WTC11 (cell line): ENCODE data around the gene SBF1. TPM values are rescaled to one million over a fixed set of nuclear protein-coding genes. Genes with fewer than 3 reads are reported as not detected.

Source experiments
- ATAC-seq: fragments of 200-7000 bp; cut with Tn5 transposase; 2 replicates; pipeline ENCODE4 v1.10.0; 2021; ENCODE audit warnings: mild to moderate bottlenecking, moderate library complexity
- CTCF ChIA-PET: fragments of 300-600 bp; sonication (Branson Sonifier 250); formaldehyde crosslinking; loops from one replicate; lab custom pipeline; 2021; ENCODE audit warnings: antibody characterized with exemption; lab: Charles Lee
- POLR2A ChIA-PET: fragments of 350-600 bp; sonication (Branson Sonifier 250); formaldehyde crosslinking; loops from one replicate; lab custom pipeline; 2021; ENCODE audit warnings: antibody characterized with exemption; lab: Charles Lee
- DNase-seq: peaks from one replicate; pipeline ENCODE4 v3.0.0; 2021; ENCODE audit warnings: low spot score
- H3K27ac Mint-ChIP-seq: 2 replicates; pipeline ENCODE4 v1.8.0; 2021; ENCODE audit warnings: mixed read lengths
- H3K27me3 Mint-ChIP-seq: 2 replicates; pipeline ENCODE4 v1.8.0; 2021; ENCODE audit warnings: low read depth, mild to moderate bottlenecking, moderate library complexity, mixed read lengths
- H3K36me3 Mint-ChIP-seq: 2 replicates; pipeline ENCODE4 v1.8.0; 2021; ENCODE audit warnings: mixed read lengths
- H3K4me1 Mint-ChIP-seq: 2 replicates; pipeline ENCODE4 v1.8.0; 2022; ENCODE audit warnings: mixed read lengths
- H3K4me3 Mint-ChIP-seq: 2 replicates; pipeline ENCODE4 v1.8.0; 2021; ENCODE audit warnings: mild to moderate bottlenecking, moderate library complexity, mixed read lengths
- H3K9me3 Mint-ChIP-seq: 2 replicates; pipeline ENCODE4 v1.8.0; 2021; ENCODE audit warnings: mixed read lengths
- ELF4 ChIP-seq: sonication (generic); formaldehyde crosslinking; IDR thresholded peaks from 2 replicates; pipeline ENCODE4 v1.8.1; 2022; ENCODE audit warnings: low read depth, mild to moderate bottlenecking, moderate library complexity, missing genetic modification reagents
- GABPB1 ChIP-seq: sonication (generic); formaldehyde crosslinking; IDR thresholded peaks from 2 replicates; pipeline ENCODE4 v1.8.1; 2023; ENCODE audit warnings: mild to moderate bottlenecking, missing genetic modification reagents
- GRHL2 ChIP-seq: fragments of 250-450 bp; sonication (Bioruptor Pico); IDR thresholded peaks from 2 replicates; pipeline ENCODE4 v1.8.0; 2022; ENCODE audit warnings: mild to moderate bottlenecking, moderate library complexity; ENCODE audit not compliant: insufficient replicate concordance, severe bottlenecking
- NFATC4 ChIP-seq: fragments of 250-450 bp; sonication (Bioruptor Pico); IDR thresholded peaks from 2 replicates; pipeline ENCODE4 v1.9.0; 2021; ENCODE audit warnings: mild to moderate bottlenecking
- NR2C2 ChIP-seq: sonication (generic); formaldehyde crosslinking; IDR thresholded peaks from 2 replicates; pipeline ENCODE4 v1.8.0; 2022; ENCODE audit warnings: mild to moderate bottlenecking, missing genetic modification reagents
- RORB ChIP-seq: fragments of 250-450 bp; sonication (Bioruptor Pico); IDR thresholded peaks from 2 replicates; pipeline ENCODE4 v1.9.0; 2021; ENCODE audit warnings: mild to moderate bottlenecking
- SMAD4 ChIP-seq: sonication (generic); formaldehyde crosslinking; IDR thresholded peaks from 2 replicates; pipeline ENCODE4 v1.8.0; 2022; ENCODE audit warnings: mild to moderate bottlenecking, missing genetic modification reagents
- SP1 ChIP-seq: sonication (generic); formaldehyde crosslinking; conservative IDR thresholded peaks from 2 replicates; pipeline ENCODE4 v1.8.1; 2022; ENCODE audit warnings: missing genetic modification reagents
- total RNA-seq: library from RNA; stranded (reverse); gene quantifications from 3 replicates; pipeline ENCODE4 v1.2.3, GENCODE V29; 2021
- TF ChIP-seq, protein P1 (sequence below): sonication (generic); formaldehyde crosslinking; IDR thresholded peaks from 2 replicates; pipeline ENCODE4 v1.8.0; 2022; ENCODE audit warnings: mild to moderate bottlenecking, missing genetic modification reagents
- TF ChIP-seq, protein P2 (sequence below): fragments of 250-450 bp; sonication (Bioruptor Pico); IDR thresholded peaks from 2 replicates; pipeline ENCODE4 v1.9.0; 2021; ENCODE audit warnings: mild to moderate bottlenecking
- TF ChIP-seq, protein P3 (sequence below): sonication (generic); formaldehyde crosslinking; IDR thresholded peaks from 2 replicates; pipeline ENCODE4 v1.8.0; 2022; ENCODE audit warnings: mild to moderate bottlenecking, missing genetic modification reagents
- TF ChIP-seq, protein P4 (sequence below): fragments of 250-450 bp; sonication (Bioruptor Pico); IDR thresholded peaks from 2 replicates; pipeline ENCODE4 v1.9.0; 2021; ENCODE audit warnings: moderate library complexity, mild to moderate bottlenecking, inconsistent platforms, borderline replicate concordance
- TF ChIP-seq, protein P5 (sequence below): sonication (generic); formaldehyde crosslinking; IDR thresholded peaks from 2 replicates; pipeline ENCODE4 v1.8.1; 2022; ENCODE audit warnings: mild to moderate bottlenecking, moderate library complexity, missing genetic modification reagents
- TF ChIP-seq, protein P6 (sequence below): sonication (generic); formaldehyde crosslinking; IDR thresholded peaks from 2 replicates; pipeline ENCODE4 v1.8.1; 2023; ENCODE audit warnings: mild to moderate bottlenecking, missing genetic modification reagents, moderate library complexity
- TF ChIP-seq, protein P7 (sequence below): sonication (generic); formaldehyde crosslinking; IDR thresholded peaks from 2 replicates; pipeline ENCODE4 v1.8.0; 2022; ENCODE audit warnings: mild to moderate bottlenecking, missing genetic modification reagents
- TF ChIP-seq, protein P8 (sequence below): fragments of 250-450 bp; sonication (Bioruptor Pico); IDR thresholded peaks from 2 replicates; pipeline ENCODE4 v1.8.0; 2021; ENCODE audit warnings: mild to moderate bottlenecking

Gene SBF1
- total RNA-seq, 1 experiment from 2014 or later, result 108 TPM

DNA sequence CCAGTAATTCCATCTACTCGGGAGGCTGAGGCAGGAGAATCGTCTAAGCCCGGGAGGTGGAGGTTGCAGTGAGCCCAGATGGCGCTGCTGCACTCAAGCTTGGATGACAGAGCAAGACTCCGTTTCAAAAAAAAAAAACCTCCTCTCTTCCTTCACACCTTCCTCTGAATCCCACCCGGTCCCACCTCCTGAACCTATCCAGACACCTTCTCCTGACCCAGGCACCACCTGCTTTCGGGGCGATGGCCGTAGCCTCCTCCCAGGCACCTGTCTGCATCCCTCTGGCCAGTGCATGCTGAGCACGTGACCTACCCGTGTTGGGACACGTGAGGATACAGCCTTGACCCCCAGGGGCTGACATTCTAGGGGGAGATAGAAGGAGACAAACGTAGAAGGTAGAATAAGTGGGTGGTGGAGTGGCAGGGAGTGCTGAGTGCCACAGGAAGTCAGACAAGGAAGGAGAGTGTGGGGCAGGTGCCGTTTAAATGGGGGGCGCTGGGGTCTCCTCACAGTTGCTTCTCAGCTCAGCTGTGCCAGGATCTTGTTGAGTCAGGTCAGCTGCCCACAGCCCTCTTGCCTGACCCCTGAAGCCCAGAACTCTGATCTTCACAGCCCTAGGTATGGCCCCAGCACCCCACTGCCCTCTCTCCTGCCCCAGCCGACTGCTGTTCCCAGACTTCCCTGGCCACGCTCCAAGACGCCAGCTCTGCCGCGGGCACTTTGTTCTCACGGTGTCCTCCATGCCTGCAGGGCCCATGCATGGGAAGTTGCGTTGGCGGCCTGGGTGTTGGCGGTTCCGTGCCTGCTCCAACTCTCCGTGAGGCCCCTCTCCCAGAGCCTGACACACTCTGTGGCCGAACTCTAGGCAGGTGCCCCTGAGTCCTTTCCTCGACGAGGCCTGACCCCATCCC is 10.6 kb upstream of the SBF1 start (continued):
- TF ChIP-seq, protein P1, sequence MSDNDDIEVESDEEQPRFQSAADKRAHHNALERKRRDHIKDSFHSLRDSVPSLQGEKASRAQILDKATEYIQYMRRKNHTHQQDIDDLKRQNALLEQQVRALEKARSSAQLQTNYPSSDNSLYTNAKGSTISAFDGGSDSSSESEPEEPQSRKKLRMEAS, result peak; percentile 37; the same call in 1 of the 2 replicates
- TF ChIP-seq NR2C2 (CRISPR knock-in tag), result no peak
- TF ChIP-seq, protein P2, sequence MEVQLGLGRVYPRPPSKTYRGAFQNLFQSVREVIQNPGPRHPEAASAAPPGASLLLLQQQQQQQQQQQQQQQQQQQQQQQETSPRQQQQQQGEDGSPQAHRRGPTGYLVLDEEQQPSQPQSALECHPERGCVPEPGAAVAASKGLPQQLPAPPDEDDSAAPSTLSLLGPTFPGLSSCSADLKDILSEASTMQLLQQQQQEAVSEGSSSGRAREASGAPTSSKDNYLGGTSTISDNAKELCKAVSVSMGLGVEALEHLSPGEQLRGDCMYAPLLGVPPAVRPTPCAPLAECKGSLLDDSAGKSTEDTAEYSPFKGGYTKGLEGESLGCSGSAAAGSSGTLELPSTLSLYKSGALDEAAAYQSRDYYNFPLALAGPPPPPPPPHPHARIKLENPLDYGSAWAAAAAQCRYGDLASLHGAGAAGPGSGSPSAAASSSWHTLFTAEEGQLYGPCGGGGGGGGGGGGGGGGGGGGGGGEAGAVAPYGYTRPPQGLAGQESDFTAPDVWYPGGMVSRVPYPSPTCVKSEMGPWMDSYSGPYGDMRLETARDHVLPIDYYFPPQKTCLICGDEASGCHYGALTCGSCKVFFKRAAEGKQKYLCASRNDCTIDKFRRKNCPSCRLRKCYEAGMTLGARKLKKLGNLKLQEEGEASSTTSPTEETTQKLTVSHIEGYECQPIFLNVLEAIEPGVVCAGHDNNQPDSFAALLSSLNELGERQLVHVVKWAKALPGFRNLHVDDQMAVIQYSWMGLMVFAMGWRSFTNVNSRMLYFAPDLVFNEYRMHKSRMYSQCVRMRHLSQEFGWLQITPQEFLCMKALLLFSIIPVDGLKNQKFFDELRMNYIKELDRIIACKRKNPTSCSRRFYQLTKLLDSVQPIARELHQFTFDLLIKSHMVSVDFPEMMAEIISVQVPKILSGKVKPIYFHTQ (CRISPR knock-in tag), result no peak
- TF ChIP-seq, protein P3, sequence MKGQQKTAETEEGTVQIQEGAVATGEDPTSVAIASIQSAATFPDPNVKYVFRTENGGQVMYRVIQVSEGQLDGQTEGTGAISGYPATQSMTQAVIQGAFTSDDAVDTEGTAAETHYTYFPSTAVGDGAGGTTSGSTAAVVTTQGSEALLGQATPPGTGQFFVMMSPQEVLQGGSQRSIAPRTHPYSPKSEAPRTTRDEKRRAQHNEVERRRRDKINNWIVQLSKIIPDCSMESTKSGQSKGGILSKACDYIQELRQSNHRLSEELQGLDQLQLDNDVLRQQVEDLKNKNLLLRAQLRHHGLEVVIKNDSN (CRISPR knock-in tag), result peak; percentile 79; the same call in 1 of the 2 replicates
- no peak for TF ChIP-seq RORB (CRISPR knock-in tag)
- TF ChIP-seq, protein P4, sequence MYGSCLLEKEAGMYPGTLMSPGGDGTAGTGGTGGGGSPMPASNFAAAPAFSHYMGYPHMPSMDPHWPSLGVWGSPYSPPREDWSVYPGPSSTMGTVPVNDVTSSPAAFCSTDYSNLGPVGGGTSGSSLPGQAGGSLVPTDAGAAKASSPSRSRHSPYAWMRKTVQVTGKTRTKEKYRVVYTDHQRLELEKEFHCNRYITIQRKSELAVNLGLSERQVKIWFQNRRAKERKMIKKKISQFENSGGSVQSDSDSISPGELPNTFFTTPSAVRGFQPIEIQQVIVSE, result no peak
- TF ChIP-seq, protein P5, sequence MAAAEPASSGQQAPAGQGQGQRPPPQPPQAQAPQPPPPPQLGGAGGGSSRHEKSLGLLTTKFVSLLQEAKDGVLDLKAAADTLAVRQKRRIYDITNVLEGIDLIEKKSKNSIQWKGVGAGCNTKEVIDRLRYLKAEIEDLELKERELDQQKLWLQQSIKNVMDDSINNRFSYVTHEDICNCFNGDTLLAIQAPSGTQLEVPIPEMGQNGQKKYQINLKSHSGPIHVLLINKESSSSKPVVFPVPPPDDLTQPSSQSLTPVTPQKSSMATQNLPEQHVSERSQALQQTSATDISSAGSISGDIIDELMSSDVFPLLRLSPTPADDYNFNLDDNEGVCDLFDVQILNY (CRISPR knock-in tag), result no peak
- TF ChIP-seq SMAD4 (CRISPR knock-in tag), result no peak
- TF ChIP-seq, protein P6, sequence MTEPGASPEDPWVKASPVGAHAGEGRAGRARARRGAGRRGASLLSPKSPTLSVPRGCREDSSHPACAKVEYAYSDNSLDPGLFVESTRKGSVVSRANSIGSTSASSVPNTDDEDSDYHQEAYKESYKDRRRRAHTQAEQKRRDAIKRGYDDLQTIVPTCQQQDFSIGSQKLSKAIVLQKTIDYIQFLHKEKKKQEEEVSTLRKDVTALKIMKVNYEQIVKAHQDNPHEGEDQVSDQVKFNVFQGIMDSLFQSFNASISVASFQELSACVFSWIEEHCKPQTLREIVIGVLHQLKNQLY (CRISPR knock-in tag), result no peak

DNA sequence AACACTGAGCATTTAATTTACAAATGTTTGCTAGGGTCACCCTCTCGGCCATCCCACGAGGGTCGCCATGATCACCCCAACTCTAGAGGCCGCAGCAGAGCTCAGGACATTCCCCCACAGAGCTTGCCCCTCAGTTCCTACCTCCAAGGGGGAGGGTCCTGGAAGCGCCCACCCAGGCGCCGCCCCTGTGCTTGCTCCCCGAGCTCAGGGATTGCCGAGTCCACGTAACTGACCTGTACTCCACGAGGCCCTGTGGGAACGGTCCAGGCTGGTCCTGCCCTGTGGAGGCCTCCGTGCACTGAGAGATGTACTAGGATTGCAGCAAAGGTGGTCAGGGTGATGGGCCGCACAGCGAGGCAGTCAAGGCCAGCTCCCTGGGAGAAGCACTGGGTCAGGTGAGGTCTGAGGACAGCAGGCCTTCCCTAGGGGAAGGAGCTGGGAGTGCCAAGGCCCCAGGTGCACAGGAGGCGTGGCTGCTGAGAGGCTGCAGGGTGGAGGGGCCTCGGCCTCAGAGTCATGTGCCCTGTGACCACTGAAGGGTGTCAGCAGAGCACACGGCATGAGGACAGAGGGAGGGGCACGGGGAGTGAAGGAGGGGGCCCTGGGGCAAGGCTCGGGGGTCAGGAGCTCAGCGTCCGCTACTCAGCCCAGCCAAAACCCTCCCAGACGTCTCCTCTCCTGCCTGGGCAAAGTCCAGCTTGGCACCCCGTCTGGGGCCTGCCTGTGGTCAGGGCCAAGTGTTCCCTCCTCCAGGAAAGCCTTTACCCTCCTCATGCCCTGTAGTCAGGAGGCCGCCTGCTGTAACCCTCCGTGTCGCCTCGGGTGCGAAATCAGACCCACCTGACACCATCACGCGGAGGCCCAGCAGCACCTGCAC is 9.4 kb upstream of the SBF1 start:
- Mint-ChIP-seq H3K36me3 (no peaks in the 10 kb centered on the region), H3K9me3 (no peaks in the 10 kb centered on the region), H3K4me1 (peaks cover 3% of the 10 kb centered on the region; the same call in 1 of the 2 replicates), H3K4me3 (no peak overlapping the region), H3K27ac (no peak overlapping the region), H3K27me3 (peaks cover 17% of the 10 kb centered on the region)
- no peak for ATAC-seq
- no peak for DNase-seq
- CTCF ChIA-PET, result interaction anchor here (0.6 to 1.6 kb wide), 7 partner anchors 11 to 136 kb away, joined by 3 to 6 read pairs (median 5); partner anchors contain the start of genes LMF2, NCAPH2 and SCO2
- TF ChIP-seq, protein P1, result 0 out of 2 replicates have a peak, but pooled peaks have one; percentile 37
- TF ChIP-seq NFATC4 (CRISPR knock-in tag) (no peak), RORB (CRISPR knock-in tag) (no peak), SP1 (CRISPR knock-in tag) (no peak), ELF4 (CRISPR knock-in tag) (no peak), GRHL2 (CRISPR knock-in tag) (no peak), GABPB1 (no peak)
- TF ChIP-seq, protein P7, sequence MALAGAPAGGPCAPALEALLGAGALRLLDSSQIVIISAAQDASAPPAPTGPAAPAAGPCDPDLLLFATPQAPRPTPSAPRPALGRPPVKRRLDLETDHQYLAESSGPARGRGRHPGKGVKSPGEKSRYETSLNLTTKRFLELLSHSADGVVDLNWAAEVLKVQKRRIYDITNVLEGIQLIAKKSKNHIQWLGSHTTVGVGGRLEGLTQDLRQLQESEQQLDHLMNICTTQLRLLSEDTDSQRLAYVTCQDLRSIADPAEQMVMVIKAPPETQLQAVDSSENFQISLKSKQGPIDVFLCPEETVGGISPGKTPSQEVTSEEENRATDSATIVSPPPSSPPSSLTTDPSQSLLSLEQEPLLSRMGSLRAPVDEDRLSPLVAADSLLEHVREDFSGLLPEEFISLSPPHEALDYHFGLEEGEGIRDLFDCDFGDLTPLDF, result no peak
- TF ChIP-seq, protein P8, sequence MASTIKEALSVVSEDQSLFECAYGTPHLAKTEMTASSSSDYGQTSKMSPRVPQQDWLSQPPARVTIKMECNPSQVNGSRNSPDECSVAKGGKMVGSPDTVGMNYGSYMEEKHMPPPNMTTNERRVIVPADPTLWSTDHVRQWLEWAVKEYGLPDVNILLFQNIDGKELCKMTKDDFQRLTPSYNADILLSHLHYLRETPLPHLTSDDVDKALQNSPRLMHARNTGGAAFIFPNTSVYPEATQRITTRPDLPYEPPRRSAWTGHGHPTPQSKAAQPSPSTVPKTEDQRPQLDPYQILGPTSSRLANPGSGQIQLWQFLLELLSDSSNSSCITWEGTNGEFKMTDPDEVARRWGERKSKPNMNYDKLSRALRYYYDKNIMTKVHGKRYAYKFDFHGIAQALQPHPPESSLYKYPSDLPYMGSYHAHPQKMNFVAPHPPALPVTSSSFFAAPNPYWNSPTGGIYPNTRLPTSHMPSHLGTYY (CRISPR knock-in tag), result no peak
- POLR2A ChIA-PET, result interaction anchor here (0.6 kb wide), 1 partner anchor 44 kb away, joined by 6 read pairs; no protein-coding TSS in a partner anchor
